DND-41 (cell line): Measurements from ENCODE around the gene ATF7IP2.
"Not testable (repeated sequence)": the region's sequence is repeated elsewhere in the genome, so short reads cannot be mapped to it uniquely, and the experiment has no call there.

ENCODE experiments used
- ATAC-seq: fragments of 200-7000 bp; cut with Tn5 transposase; 3 replicates; pipeline ENCODE4 v1.9.1; 2021; ENCODE audit warnings: low read depth; ENCODE audit not compliant: insufficient read depth
- DNase-seq: peaks from one replicate; pipeline ENCODE4 v3.0.0-alpha.2; 2020
- H2AFZ ChIP-seq: 2 replicates; pipeline ENCODE4 v1.6.0; 2012; ENCODE audit warnings: low read depth, low read length
- H3K27ac ChIP-seq: 2 replicates; pipeline ENCODE4 v1.5.1; 2012; ENCODE audit warnings: low read length, inconsistent platforms
- H3K27me3 ChIP-seq: fragments of 200-600 bp; sonication (generic); 2 replicates; pipeline ENCODE4 v1.6.0; 2012; ENCODE audit warnings: low read length, mild to moderate bottlenecking, inconsistent platforms; ENCODE audit not compliant: insufficient read depth, poor library complexity
- H3K36me3 ChIP-seq: 2 replicates; pipeline ENCODE4 v1.5.1; 2012; ENCODE audit warnings: low read length, inconsistent platforms; ENCODE audit not compliant: insufficient read depth
- H3K4me1 ChIP-seq: 2 replicates; pipeline ENCODE4 v1.5.1; 2012; ENCODE audit warnings: mild to moderate bottlenecking, low read length; ENCODE audit not compliant: insufficient read depth
- H3K4me2 ChIP-seq: 2 replicates; pipeline ENCODE4 v1.6.0; 2012; ENCODE audit warnings: mild to moderate bottlenecking, moderate library complexity, low read length, inconsistent platforms; ENCODE audit not compliant: insufficient read depth
- H3K4me3 ChIP-seq, 2 experiments: fragments of 200-600 bp in 1 of 2; shearing (Covaris generic) in 1 of 2; 2 replicates each; pipeline ENCODE4 v1.5.1; 2012 to 2016; ENCODE audit warnings: inconsistent platforms in 2 of 2, low read length in 2 of 2, mild to moderate bottlenecking in 2 of 2, low read depth in 1 of 2, moderate library complexity in 1 of 2
- H3K79me2 ChIP-seq: 2 replicates; pipeline ENCODE4 v1.6.0; 2012; ENCODE audit warnings: low read length, inconsistent platforms; ENCODE audit not compliant: insufficient read depth
- H3K9ac ChIP-seq: 2 replicates; pipeline ENCODE4 v1.6.0; 2012; ENCODE audit warnings: low read depth, mild to moderate bottlenecking, inconsistent platforms, low read length, moderate library complexity
- H3K9me3 ChIP-seq: 2 replicates; pipeline ENCODE4 v1.5.1; 2012; ENCODE audit warnings: low read length, moderate library complexity, mild to moderate bottlenecking, inconsistent platforms; ENCODE audit not compliant: insufficient read depth, severe bottlenecking
- H4K20me1 ChIP-seq: 2 replicates; pipeline ENCODE4 v1.6.0; 2012; ENCODE audit warnings: low read length; ENCODE audit not compliant: insufficient read depth
- CTCF ChIP-seq: IDR thresholded peaks from 2 replicates; pipeline ENCODE4 v1.5.1; 2012; ENCODE audit warnings: borderline replicate concordance, low read length, moderate library complexity, mild to moderate bottlenecking; ENCODE audit not compliant: poor library complexity, severe bottlenecking; ENCODE audit errors: extremely low read depth
- EZH2 ChIP-seq: IDR thresholded peaks from 3 replicates; pipeline ENCODE4 v1.6.1; 2012; ENCODE audit warnings: borderline replicate concordance, low read depth, mild to moderate bottlenecking, moderate library complexity, low read length, inconsistent platforms; ENCODE audit not compliant: severe bottlenecking

Gene ATF7IP2

DNA sequence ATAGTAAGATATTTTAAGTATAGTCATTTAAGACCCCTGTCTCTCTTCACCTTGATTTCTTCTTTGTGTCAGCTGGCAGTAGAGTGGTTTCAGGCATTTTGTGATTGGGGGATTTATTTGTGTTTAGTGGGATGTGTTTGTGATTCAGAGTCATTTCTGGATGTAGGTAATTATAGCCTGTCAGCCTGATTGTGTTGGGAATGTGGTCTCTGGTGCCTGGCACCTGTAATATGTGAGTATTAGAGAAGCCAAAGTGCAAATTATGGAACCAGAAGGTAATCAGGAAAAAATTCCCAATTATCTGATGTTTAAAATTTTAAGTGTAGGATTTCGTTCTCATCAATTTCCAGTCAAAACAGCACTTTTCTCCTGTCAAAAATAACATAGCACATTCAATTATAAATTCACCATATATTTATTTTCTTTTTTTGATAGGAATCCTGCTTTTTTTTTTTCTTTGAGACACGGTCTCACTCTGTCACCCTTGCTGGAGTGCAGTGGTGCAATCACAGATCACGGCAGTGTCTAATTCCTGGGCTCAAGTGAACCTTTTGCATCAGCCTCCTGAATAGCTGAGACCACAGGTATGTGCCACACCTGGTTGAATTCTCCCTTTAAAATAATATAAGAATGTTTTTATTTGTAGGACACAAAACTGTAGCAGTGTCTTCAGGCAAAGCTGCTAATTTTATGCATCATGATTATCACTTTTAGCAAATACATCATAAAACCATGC, 42.7 kb downstream of the ATF7IP2 start:
- Histone ChIP-seq H3K4me3 (no peak overlapping the region), H3K36me3 (peaks cover 13% of the 10 kb centered on the region), H3K27me3 (no peaks in the 10 kb centered on the region), H3K9me3 (no peaks in the 10 kb centered on the region), H2AFZ (no peak overlapping the region), H4K20me1 (no peaks in the 10 kb centered on the region), H3K79me2 (no peaks in the 10 kb centered on the region), H3K4me1 (no peaks in the 10 kb centered on the region), H3K4me2 (no peak overlapping the region), H3K27ac (no peak overlapping the region), H3K9ac (no peak overlapping the region)
- DNase-seq = no peak
- no peak for ATAC-seq
- TF ChIP-seq EZH2 = no peak
- TF ChIP-seq CTCF = no peak

DNA sequence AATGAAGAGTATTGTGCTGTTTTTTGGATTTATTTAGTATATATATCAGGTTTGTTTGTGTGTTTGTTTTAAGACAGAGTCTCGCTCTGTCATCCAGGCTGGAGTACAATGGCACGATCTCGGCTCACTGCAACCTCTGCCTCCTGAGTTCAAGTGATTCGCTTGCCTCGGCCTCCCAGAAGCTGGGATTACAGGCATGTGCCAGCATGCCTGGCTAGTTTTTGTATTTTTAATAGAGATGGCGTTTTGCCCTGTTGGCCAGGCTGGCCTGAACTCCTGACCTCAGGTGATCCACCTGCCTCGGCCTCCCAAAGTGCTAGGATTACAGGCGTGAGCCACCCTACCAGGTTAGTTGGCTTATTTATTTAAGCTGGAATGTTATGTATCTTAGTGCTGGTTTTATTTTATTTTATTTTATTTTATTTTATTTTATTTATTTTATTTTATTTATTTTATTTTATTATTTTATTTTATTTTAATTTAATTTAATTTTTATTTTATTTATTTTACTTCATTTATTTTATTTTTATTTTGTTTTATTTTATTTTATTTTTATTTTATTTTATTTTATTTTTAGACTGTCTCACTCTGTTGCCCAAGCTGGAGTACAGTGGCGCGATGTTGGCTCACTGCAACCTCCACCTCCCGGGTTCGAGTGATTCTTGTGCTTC, 43.6 kb downstream of the ATF7IP2 start:
- not testable (repeated sequence) for DNase-seq, H3K4me3 ChIP-seq, H3K9ac ChIP-seq, H3K4me1 ChIP-seq, H3K27ac ChIP-seq, ATAC-seq, H3K9me3 ChIP-seq, H3K27me3 ChIP-seq, H3K79me2 ChIP-seq, H3K4me2 ChIP-seq, H2AFZ ChIP-seq, H4K20me1 ChIP-seq
- peaks cover 21% of the 10 kb centered on the region for H3K36me3 ChIP-seq

DNA sequence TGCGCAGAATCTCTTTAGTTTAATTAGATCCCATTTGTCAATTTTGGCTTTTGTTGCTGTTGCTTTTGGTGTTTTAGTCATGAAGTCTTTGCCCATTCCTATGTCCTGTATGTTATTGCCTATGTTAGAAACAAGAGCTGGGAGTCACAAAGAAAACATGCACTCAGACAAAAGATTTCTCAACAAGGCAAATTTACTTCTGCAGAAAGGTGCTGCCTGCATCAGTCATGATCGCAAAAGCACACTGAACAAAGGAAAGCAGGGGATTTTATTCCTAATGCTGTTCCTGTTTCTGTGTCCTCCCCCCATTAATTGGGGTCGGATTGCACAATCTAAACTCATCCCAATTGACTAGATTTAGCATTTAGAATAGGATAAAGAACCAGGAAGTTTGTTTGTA, 55.9 kb downstream of the ATF7IP2 start:
- no peaks in the 10 kb centered on the region for H3K27me3 ChIP-seq
- H2AFZ ChIP-seq = no peak overlapping the region
- peaks cover 58% of the 10 kb centered on the region for H3K36me3 ChIP-seq
- no peak overlapping the region for H3K27ac ChIP-seq
- TF ChIP-seq EZH2 (no peak), CTCF (no peak)
- H3K9me3 ChIP-seq = peaks cover 36% of the 10 kb centered on the region
- H3K79me2 ChIP-seq = no peaks in the 10 kb centered on the region
- H3K4me1 ChIP-seq = no peaks in the 10 kb centered on the region
- H3K4me3 ChIP-seq = no peak overlapping the region
- H3K4me2 ChIP-seq = no peak overlapping the region
- ATAC-seq = no peak
- no peak overlapping the region for H3K9ac ChIP-seq
- no peaks in the 10 kb centered on the region for H4K20me1 ChIP-seq
- no peak for DNase-seq

GRCh38 chr16:10447289-10447688, 61.4 kb downstream of the ATF7IP2 start:
- Histone ChIP-seq H3K27me3 (no peaks in the 10 kb centered on the region), H3K4me3 (no peak overlapping the region), H3K9ac (no peak overlapping the region), H3K27ac (no peak overlapping the region), H3K9me3 (peaks cover 37% of the 10 kb centered on the region), H3K36me3 (peaks cover 54% of the 10 kb centered on the region), H3K4me1 (no peaks in the 10 kb centered on the region), H2AFZ (no peak overlapping the region), H4K20me1 (no peaks in the 10 kb centered on the region), H3K4me2 (no peak overlapping the region), H3K79me2 (no peaks in the 10 kb centered on the region)
- ATAC-seq (no peak), DNase-seq (no peak)
- TF ChIP-seq EZH2 (no peak), CTCF (no peak)

DNA sequence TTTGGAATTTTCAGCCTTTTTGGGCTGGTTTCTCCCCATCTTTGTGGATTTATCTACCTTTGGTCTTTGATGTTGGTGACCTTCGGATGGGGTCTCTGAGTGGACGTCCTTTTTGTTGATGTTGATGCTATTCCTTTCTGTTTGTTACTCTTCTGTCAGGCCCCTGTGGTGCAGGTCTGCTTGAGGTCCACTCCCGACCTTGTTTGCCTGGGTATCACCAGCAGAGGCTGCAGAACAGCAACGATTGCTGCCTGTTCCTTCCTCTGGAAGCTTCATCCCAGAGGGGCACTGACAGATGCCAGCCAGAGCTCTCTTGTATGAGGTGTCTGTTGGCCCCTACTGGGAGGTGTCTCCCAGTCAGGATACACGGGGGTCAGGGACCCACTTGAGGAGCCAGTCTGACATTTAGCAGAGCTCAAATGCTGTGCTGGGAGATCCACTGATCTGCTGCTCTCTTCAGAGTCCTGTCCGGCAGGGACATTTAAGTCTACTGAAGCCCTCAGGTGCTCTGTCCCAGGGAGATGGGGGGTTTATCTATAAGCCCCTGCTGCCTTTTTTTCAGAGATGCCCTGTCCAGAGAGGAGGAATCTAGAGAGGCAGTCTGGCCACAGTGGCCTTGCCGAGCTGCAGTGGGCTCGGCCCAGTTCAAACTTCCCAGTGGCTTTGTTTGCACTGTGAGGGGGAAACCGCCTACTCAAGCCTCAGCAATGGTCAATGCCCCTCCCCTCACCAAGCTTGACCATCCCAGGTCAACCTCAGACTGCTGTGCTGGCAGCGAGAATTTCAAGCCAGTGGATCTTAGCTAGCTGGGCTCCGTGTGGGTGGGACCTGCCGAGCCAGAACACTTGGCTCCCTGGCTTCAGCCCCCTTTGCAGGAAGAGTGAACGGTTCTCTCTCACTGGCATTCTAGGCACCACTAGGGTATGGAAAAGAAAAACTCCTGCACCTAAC, 66.6 kb downstream of the ATF7IP2 start:
- not testable (repeated sequence) for H4K20me1 ChIP-seq, H3K4me2 ChIP-seq, H3K27ac ChIP-seq, DNase-seq, H3K9ac ChIP-seq, H3K4me1 ChIP-seq, H2AFZ ChIP-seq, ATAC-seq, H3K4me3 ChIP-seq, H3K79me2 ChIP-seq, H3K27me3 ChIP-seq, H3K9me3 ChIP-seq
- peaks cover 20% of the 10 kb centered on the region for H3K36me3 ChIP-seq
